K562 (cell line): ENCODE data around the gene TMEM273. TPM values are rescaled to one million over a fixed set of nuclear protein-coding genes. Genes with fewer than 3 reads are reported as not detected.
A peak's percentile ranks its signal among the peaks of the same experiment; 100 is the strongest.

ENCODE experiments used
- BMI1 ChIP-seq: fragments of 150-350 bp; IDR thresholded peaks from 2 replicates; pipeline ENCODE4 v1.6.1; 2014; ENCODE audit warnings: low read length
- CC2D1A ChIP-seq: fragments of 450-650 bp; IDR thresholded peaks from 2 replicates; pipeline ENCODE4 v1.6.1; 2017; ENCODE audit warnings: mild to moderate bottlenecking
- CTBP1 ChIP-seq: fragments of 450-650 bp; IDR thresholded peaks from 2 replicates; pipeline ENCODE4 v1.6.1; 2016; ENCODE audit warnings: borderline replicate concordance
- FOXA3 ChIP-seq, 2 experiments: fragments of 450-650 bp in 1 of 2; sonication (generic) in 1 of 2; formaldehyde crosslinking; IDR thresholded peaks in 1 of 2; conservative IDR thresholded peaks in 1 of 2; 2 replicates each; pipeline versions ENCODE4 v1.4.0 to v1.8.0; 2020 to 2022; ENCODE audit warnings: mild to moderate bottlenecking in 2 of 2, missing genetic modification reagents in 1 of 2
- HNRNPK ChIP-seq: fragments of 200-400 bp; formaldehyde crosslinking; IDR thresholded peaks from one replicate; pipeline ENCODE4 v1.6.1; 2018; ENCODE audit warnings: mild to moderate bottlenecking, low read depth, low read length; ENCODE audit not compliant: poor library complexity, severe bottlenecking
- HSF4 ChIP-seq: fragments of 250-450 bp; sonication (Bioruptor Pico); IDR thresholded peaks from 2 replicates; pipeline ENCODE4 v2.1.2; 2022; ENCODE audit warnings: mild to moderate bottlenecking, moderate library complexity, borderline replicate concordance
- NR2C2 ChIP-seq, 2 experiments: fragments of 200-800 bp in 1 of 2; sonication (Bioruptor generic) in 1 of 2; sonication (generic) in 1 of 2; formaldehyde crosslinking in 1 of 2; IDR thresholded peaks; 2 replicates each; pipeline versions ENCODE4 v1.6.1 to v1.8.0; 2016 to 2022; ENCODE audit warnings: mild to moderate bottlenecking in 1 of 2, missing compliant biosample characterization in 1 of 2, missing genetic modification characterization in 1 of 2, missing genetic modification reagents in 1 of 2
- PHTF2 ChIP-seq: fragments of 250-450 bp; sonication (Bioruptor Pico); IDR thresholded peaks from 2 replicates; pipeline ENCODE4 v1.5.0; 2021; ENCODE audit warnings: mild to moderate bottlenecking
- POLR3G ChIP-seq: IDR thresholded peaks from 2 replicates; pipeline ENCODE4 v1.6.1; 2011; ENCODE audit not compliant: insufficient read length, insufficient replicate concordance; ENCODE audit errors: extremely low read depth
- SRSF1 ChIP-seq: fragments of 200-400 bp; formaldehyde crosslinking; IDR thresholded peaks from 2 replicates; pipeline ENCODE4 v1.6.1; 2017; ENCODE audit warnings: mild to moderate bottlenecking, low read depth, low read length, moderate library complexity
- TEAD4 ChIP-seq, 2 experiments: sonication (generic) in 1 of 2; formaldehyde crosslinking in 1 of 2; IDR thresholded peaks; 2 replicates each; pipeline versions ENCODE4 v1.6.1 to v1.8.0; 2012 to 2022; ENCODE audit warnings: borderline replicate concordance in 1 of 2, inconsistent platforms in 1 of 2, low read length in 1 of 2, mild to moderate bottlenecking in 1 of 2, missing genetic modification reagents in 1 of 2
- ZNF24 ChIP-seq: fragments of 450-650 bp; IDR thresholded peaks from 2 replicates; pipeline ENCODE4 v1.6.1; 2016
- ZNF76 ChIP-seq: fragments of 250-450 bp; sonication (Bioruptor Pico); IDR thresholded peaks from 2 replicates; pipeline ENCODE4 v1.4.0; 2020; ENCODE audit warnings: mild to moderate bottlenecking, moderate library complexity, borderline replicate concordance
- ZSCAN32 ChIP-seq: fragments of 450-650 bp; formaldehyde crosslinking; IDR thresholded peaks from 2 replicates; pipeline ENCODE4 v1.4.0; 2020; ENCODE audit warnings: mild to moderate bottlenecking, moderate library complexity
- polyA plus RNA-seq, 8 experiments: library from polyadenylated mRNA; depleted of rRNA in 4 of 8; stranded (reverse) in 5 of 8; unstranded in 3 of 8; fragments of >200 nt; fragmentation: Nextera tagmentation in 2 of 8; fragmentation: Illumina TruSeq in 1 of 8; extraction: Ambion mirVana in 2 of 8; extraction: Trizol in 1 of 8; gene quantifications; 2 replicates each; pipeline versions ENCODE4 v1.2.1 to v1.2.3, GENCODE V29; 2011 to 2014; ENCODE audit warnings: inconsistent platforms in 1 of 8, missing spikeins in 1 of 8
- total RNA-seq, 7 experiments: library from RNA; depleted of rRNA in 6 of 7; stranded (reverse); fragments of >200 nt in 6 of 7; fragmentation: Illumina TruSeq in 2 of 7; extraction: Trizol in 2 of 7; gene quantifications; 2 replicates each; pipeline versions ENCODE4 v1.2.1 to v1.2.3, GENCODE V29; 2011 to 2021; ENCODE audit warnings: low replicate concordance in 1 of 7
- TF ChIP-seq, protein P1 (sequence below): fragments of 250-450 bp; sonication (Bioruptor Pico); IDR thresholded peaks from 2 replicates; pipeline ENCODE4 v1.5.0; 2021
- TF ChIP-seq, protein P2 (sequence below), 2 experiments: fragments of 450-650 bp in 1 of 2; sonication (generic) in 1 of 2; formaldehyde crosslinking; conservative IDR thresholded peaks; 2 replicates each; pipeline versions ENCODE4 v1.4.0 to v1.8.1; 2020 to 2022; ENCODE audit warnings: mild to moderate bottlenecking in 1 of 2, missing genetic modification reagents in 1 of 2
- TF ChIP-seq, protein P3 (sequence below): fragments of 250-450 bp; sonication (Bioruptor Pico); IDR thresholded peaks from 2 replicates; pipeline ENCODE4 v1.4.0; 2020; ENCODE audit warnings: mild to moderate bottlenecking, moderate library complexity, borderline replicate concordance
- TF ChIP-seq, protein P4 (sequence below): fragments of 250-450 bp; sonication (Bioruptor Pico); IDR thresholded peaks from 2 replicates; pipeline ENCODE4 v1.5.0; 2021

The TMEM273 gene
- total and polyA plus RNA-seq, 9 of the 15 experiments (the other 6 are each of a cell fraction or from before 2014, with no cell fraction given) = 39.2 to 131 (median 95.6) TPM

DNA sequence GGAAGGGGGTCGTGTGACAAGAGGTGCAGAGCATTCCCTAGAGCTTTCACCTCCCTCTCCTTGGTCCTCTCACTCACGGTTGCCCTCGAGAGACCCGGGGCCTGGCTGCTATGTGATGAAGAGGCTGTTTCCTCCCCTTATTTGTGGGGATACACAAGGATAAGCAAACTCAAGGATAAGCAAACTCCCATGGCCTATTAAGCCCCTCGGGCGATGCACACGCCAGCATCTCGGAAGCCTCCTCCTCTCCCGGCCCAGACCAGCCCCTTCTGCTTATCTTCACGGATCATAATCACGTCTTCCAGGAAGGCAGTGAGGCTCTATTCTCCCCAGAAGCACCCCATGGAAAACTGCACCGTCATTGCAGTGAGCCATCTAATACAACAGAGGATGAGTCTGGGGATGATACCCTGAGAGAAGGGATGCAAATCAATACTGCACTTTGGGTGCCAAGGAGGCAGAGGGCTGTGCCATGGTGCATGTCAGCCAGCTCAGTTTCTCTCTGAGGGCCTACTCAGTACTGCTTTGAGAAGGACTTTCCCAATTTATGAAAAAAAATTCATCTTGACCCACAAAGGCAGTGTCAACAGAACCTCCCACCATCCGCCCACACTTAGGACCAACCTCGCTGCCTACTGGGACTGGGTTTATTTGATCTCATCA, 22.2 kb downstream of the TMEM273 start (continued):
- peak; percentile 51; the same call in 1 of the 2 replicates for TF ChIP-seq ZNF76 (CRISPR knock-in tag)
- no peak for TF ChIP-seq PHTF2 (CRISPR knock-in tag)
- TF ChIP-seq, protein P1, sequence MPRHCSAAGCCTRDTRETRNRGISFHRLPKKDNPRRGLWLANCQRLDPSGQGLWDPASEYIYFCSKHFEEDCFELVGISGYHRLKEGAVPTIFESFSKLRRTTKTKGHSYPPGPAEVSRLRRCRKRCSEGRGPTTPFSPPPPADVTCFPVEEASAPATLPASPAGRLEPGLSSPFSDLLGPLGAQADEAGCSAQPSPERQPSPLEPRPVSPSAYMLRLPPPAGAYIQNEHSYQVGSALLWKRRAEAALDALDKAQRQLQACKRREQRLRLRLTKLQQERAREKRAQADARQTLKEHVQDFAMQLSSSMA (CRISPR knock-in tag) = peak; percentile 9; the same call in 1 of the 2 replicates
- TF ChIP-seq CTBP1 = peak; percentile 100
- no peak for TF ChIP-seq BMI1
- no peak for TF ChIP-seq NR2C2 (CRISPR knock-in tag; IDR thresholded peaks at IDR 0.05)
- peak; percentile 47; the same call in 1 of the 2 replicates for TF ChIP-seq NR2C2 (tag; IDR thresholded peaks at IDR 0.05)
- no peak for TF ChIP-seq POLR3G
- TF ChIP-seq CC2D1A = no peak; the same call in 1 of the 2 replicates
- TF ChIP-seq TEAD4 (IDR thresholded peaks at IDR 0.05; ENCODE audit: low read length) = peak; percentile 77
- no peak for TF ChIP-seq TEAD4 (CRISPR knock-in tag; IDR thresholded peaks at IDR 0.05; ENCODE audit: borderline replicate concordance)
- TF ChIP-seq HSF4 (CRISPR knock-in tag) = no peak
- TF ChIP-seq, protein P2, sequence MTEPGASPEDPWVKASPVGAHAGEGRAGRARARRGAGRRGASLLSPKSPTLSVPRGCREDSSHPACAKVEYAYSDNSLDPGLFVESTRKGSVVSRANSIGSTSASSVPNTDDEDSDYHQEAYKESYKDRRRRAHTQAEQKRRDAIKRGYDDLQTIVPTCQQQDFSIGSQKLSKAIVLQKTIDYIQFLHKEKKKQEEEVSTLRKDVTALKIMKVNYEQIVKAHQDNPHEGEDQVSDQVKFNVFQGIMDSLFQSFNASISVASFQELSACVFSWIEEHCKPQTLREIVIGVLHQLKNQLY (CRISPR knock-in tag; conservative IDR thresholded peaks at IDR 0.05) = no peak
- TF ChIP-seq, protein P3, sequence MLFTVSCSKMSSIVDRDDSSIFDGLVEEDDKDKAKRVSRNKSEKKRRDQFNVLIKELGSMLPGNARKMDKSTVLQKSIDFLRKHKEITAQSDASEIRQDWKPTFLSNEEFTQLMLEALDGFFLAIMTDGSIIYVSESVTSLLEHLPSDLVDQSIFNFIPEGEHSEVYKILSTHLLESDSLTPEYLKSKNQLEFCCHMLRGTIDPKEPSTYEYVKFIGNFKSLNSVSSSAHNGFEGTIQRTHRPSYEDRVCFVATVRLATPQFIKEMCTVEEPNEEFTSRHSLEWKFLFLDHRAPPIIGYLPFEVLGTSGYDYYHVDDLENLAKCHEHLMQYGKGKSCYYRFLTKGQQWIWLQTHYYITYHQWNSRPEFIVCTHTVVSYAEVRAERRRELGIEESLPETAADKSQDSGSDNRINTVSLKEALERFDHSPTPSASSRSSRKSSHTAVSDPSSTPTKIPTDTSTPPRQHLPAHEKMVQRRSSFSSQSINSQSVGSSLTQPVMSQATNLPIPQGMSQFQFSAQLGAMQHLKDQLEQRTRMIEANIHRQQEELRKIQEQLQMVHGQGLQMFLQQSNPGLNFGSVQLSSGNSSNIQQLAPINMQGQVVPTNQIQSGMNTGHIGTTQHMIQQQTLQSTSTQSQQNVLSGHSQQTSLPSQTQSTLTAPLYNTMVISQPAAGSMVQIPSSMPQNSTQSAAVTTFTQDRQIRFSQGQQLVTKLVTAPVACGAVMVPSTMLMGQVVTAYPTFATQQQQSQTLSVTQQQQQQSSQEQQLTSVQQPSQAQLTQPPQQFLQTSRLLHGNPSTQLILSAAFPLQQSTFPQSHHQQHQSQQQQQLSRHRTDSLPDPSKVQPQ (CRISPR knock-in tag) = no peak
- TF ChIP-seq, protein P4, sequence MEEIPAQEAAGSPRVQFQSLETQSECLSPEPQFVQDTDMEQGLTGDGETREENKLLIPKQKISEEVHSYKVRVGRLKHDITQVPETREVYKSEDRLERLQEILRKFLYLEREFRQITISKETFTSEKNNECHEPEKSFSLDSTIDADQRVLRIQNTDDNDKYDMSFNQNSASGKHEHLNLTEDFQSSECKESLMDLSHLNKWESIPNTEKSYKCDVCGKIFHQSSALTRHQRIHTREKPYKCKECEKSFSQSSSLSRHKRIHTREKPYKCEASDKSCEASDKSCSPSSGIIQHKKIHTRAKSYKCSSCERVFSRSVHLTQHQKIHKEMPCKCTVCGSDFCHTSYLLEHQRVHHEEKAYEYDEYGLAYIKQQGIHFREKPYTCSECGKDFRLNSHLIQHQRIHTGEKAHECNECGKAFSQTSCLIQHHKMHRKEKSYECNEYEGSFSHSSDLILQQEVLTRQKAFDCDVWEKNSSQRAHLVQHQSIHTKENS (CRISPR knock-in tag) = no peak
- TF ChIP-seq FOXA3 (CRISPR knock-in tag; conservative IDR thresholded peaks at IDR 0.05 in 1 of 2, IDR thresholded peaks at IDR 0.05 in 1 of 2) = no peak; a peak in 1 of 4 replicates
- TF ChIP-seq ZNF24 = peak; percentile 34; the same call in 1 of the 2 replicates
- TF ChIP-seq HNRNPK = no peak
- no peak for TF ChIP-seq ZSCAN32 (CRISPR knock-in tag)
- no peak for TF ChIP-seq SRSF1
